Esophagus squamous epithelium (tissue), 4 donors: Measurements from ENCODE around the gene RIMBP2.

Source experiments
- POLR2A ChIP-seq, 4 donors: fragments of 450-650 bp; IDR thresholded peaks; one replicate each; pipeline ENCODE4 v1.6.1; 2017; ENCODE audit warnings: antibody characterized with exemption in 4 of 4, mild to moderate bottlenecking in 4 of 4, moderate library complexity in 3 of 4
- TF ChIP-seq, protein P1 (sequence below), 6 experiments: fragments of 450-650 bp in 4 of 6; fragments of 200-600 bp in 2 of 6; sonication (generic) in 2 of 6; IDR thresholded peaks; one replicate each; pipeline ENCODE4 v1.5.1; 2016 to 2019; ENCODE audit warnings: antibody characterized with exemption in 6 of 6, mild to moderate bottlenecking in 4 of 6, moderate library complexity in 4 of 6

- TF ChIP-seq, protein P1, sequence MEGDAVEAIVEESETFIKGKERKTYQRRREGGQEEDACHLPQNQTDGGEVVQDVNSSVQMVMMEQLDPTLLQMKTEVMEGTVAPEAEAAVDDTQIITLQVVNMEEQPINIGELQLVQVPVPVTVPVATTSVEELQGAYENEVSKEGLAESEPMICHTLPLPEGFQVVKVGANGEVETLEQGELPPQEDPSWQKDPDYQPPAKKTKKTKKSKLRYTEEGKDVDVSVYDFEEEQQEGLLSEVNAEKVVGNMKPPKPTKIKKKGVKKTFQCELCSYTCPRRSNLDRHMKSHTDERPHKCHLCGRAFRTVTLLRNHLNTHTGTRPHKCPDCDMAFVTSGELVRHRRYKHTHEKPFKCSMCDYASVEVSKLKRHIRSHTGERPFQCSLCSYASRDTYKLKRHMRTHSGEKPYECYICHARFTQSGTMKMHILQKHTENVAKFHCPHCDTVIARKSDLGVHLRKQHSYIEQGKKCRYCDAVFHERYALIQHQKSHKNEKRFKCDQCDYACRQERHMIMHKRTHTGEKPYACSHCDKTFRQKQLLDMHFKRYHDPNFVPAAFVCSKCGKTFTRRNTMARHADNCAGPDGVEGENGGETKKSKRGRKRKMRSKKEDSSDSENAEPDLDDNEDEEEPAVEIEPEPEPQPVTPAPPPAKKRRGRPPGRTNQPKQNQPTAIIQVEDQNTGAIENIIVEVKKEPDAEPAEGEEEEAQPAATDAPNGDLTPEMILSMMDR (IDR thresholded peaks at IDR 0.05): no peak
- no peak for TF ChIP-seq POLR2A (IDR thresholded peaks at IDR 0.05)
Measured at GRCh38 chr12:130429656-130430505, 286.2 kb downstream of the RIMBP2 start.
